Loucy (cell line): ENCODE results near the gene SPOCK3.

Source experiments
- EZH2phosphoT487 ChIP-seq: fragments of 200-600 bp; IDR thresholded peaks from 2 replicates; pipeline ENCODE4 v1.6.1; 2018; ENCODE audit warnings: antibody characterized with exemption, mild to moderate bottlenecking, moderate library complexity, borderline replicate concordance
- TF ChIP-seq, protein P1 (sequence below): fragments of 200-600 bp; sonication (generic); conservative IDR thresholded peaks from 2 replicates; pipeline ENCODE4 v1.5.1; 2014; ENCODE audit warnings: mild to moderate bottlenecking, antibody characterized with exemption, low read length

DNA sequence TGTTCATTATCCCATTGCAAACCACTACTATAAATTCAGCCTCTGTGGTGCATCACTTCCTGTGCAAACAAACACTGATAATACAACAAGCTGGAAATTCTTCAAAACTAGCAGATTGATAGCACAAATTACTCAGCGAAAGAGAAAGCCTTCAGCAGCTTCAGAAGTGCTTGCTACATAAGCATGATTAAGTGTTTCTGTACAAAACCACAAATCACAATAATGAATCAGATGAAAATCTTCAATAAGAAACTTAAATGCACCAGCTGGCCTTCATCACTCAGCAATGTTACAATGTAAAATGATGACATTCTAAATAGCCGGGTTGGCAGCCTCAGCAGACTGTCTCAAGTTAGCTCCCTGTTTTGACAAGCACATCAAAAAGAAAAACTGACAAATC, 262.2 kb downstream of the SPOCK3 start:
- TF ChIP-seq, protein P1, sequence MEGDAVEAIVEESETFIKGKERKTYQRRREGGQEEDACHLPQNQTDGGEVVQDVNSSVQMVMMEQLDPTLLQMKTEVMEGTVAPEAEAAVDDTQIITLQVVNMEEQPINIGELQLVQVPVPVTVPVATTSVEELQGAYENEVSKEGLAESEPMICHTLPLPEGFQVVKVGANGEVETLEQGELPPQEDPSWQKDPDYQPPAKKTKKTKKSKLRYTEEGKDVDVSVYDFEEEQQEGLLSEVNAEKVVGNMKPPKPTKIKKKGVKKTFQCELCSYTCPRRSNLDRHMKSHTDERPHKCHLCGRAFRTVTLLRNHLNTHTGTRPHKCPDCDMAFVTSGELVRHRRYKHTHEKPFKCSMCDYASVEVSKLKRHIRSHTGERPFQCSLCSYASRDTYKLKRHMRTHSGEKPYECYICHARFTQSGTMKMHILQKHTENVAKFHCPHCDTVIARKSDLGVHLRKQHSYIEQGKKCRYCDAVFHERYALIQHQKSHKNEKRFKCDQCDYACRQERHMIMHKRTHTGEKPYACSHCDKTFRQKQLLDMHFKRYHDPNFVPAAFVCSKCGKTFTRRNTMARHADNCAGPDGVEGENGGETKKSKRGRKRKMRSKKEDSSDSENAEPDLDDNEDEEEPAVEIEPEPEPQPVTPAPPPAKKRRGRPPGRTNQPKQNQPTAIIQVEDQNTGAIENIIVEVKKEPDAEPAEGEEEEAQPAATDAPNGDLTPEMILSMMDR = no peak
- TF ChIP-seq EZH2phosphoT487 = no peak
